GM18508 (cell line): ENCODE data around the gene BCCIP.

ENCODE experiments used
- ATAC-seq: cut with Tn5 transposase; IDR thresholded peaks from one replicate; pipeline ENCODE4 v1.9.1; 2021; ENCODE audit warnings: moderate number of reproducible peaks; ENCODE audit not compliant: insufficient read depth, unreplicated experiment

Gene BCCIP

GRCh38 chr10:125797424-125797823, 25.9 kb upstream of the BCCIP start:
- ATAC-seq, result no peak

GRCh38 chr10:125797994-125798662, 25.2 kb upstream of the BCCIP start:
- no peak for ATAC-seq

GRCh38 chr10:125799451-125800182, 23.7 kb upstream of the BCCIP start:
- ATAC-seq, result no peak

- ATAC-seq, result no peak
Measured at GRCh38 chr10:125801574-125801973, 21.8 kb upstream of the BCCIP start.

DNA sequence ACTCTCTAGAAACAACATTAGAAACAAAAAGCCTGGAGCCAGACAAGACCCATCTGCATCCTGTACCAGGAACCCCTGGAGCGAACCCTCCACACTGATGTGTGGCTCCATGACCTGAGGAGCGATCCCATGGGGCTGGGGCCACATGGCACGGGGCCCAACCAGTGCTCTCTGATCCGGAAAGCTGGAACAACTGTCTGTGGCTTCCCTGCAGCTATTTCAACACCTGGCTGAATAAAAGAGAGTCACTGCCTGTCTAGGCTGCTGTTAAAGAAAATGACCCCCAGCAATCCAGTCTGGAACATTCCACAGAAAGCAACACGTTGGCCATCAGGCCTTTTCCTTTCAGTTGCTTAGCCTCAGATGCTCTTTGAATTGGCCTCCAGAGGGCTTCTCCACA, 21.2 kb upstream of the BCCIP start:
- no peak for ATAC-seq

DNA sequence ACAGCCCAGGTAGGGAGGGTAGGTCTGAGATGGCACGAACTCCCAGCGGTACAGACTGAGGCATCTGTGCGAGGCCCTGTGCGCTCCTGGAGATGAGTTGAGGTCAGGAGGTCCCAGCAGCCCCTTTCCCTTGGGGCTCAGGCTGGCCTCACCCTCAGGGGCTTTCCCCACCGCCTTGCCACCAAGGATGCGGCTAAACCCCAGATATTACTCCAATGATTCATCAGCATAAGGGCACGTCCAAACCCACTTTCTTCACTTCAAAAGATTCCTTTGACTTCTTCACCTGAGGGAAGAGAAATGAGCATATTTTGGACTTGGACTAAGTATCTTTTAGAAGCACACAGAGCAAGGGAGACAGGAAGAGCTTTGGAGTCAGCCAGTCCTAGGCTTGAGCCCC, 20.6 kb upstream of the BCCIP start:
- ATAC-seq, result no peak

DNA sequence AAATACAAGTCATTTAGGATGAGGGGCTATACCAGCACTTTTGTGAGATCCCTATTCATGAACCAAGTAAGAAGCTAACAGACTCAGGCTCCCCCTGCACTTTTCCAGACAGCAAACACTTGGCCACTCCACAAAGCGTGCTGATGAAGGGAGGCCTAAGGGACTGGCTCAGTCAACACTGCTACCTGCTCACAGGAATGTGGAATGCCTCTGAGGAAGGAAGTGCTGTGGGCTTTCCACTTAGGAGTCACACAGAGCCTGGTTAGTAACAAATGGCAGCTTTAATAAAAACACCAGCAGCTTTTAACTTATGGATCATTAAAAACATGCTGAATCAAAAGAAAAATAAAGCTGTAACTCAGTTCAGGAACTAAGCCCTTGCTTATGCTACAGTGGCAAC, 15.3 kb upstream of the BCCIP start:
- no peak for ATAC-seq

DNA sequence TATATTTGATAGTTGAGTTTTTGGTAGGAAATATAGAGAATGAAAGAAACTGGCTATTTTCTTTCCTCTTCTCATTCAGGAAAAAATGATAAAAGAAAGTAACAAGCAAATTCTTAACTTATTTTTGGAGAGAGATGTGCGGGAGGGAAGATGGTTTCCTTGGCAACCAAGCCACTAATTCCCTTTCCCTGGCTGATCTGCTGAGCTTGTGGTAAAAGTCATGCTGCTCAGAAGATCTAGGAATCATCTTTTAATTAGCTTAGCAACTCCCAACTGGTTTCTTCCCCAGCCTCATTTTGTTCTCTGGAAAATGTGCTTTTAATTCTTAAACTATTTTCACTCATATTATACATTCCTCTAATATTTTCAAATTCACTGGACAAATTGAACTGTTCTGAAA, 12.1 kb upstream of the BCCIP start:
- ATAC-seq, result no peak

DNA sequence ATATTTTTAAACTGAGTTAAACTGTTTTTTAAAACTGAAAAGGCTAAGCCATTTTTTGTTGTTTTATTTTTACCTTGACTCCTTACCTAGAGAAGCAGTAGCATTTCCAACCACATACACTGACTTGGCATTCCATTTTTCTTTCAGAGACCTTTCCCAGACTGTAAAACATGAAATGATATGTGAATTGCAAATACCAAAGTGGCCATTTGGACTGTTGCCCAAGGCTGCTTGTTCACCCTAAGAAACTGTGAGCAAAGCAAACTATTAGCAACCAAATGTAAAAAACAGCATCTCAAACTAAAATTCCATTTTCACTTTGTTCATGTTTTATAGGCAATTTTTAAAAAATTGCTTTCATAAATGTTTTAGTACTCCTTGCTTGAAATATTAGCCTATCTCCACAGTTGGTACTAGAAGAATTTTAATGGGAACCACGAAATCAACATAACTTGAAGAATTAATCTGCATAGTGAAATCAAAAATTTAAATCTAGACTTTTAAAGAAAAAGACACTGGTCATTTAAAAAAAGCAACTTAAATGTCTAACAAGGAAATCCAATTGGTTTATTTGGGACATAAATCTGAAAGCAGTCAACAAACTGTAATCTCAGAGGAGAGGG, 11.1 kb upstream of the BCCIP start:
- no peak for ATAC-seq

DNA sequence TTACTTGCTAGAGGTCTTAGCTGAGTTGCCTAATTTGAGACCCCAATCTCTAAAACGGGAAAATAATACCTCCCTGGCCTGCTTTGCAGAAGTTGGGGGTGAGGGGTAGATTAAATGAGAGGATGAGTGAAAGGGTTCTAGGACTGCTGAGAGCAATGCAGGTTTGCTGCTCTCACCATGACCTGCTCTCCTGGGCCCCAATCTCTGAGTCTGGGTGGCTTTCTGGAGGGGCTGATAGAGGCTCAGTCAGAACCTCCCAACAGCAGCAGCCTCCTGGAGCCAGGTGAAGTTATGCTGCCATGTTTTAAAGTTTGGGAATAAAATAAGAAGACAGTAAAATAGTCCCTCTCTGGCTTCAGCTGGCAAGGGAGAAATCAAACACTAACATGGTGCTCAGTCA, 7.6 kb upstream of the BCCIP start:
- no peak for ATAC-seq

DNA sequence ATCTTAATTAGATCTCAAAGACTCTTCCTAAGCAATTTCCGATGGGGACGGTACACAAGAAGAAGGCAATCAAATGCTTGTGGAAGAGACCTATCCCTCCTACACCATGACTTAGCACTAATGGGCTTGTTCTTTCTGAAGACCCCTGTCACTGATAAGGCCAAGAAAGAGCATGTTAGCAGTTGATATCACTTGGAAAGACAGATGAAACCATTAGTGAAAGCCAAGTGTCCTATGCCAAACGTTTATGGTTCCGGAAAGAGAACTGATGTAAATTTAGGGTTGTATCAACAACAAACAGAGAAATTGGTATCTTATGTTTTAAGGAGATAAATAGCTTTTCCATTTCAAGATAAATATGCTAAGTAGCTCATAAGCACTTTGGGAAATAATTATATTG, 6.8 kb upstream of the BCCIP start:
- no peak for ATAC-seq

DNA sequence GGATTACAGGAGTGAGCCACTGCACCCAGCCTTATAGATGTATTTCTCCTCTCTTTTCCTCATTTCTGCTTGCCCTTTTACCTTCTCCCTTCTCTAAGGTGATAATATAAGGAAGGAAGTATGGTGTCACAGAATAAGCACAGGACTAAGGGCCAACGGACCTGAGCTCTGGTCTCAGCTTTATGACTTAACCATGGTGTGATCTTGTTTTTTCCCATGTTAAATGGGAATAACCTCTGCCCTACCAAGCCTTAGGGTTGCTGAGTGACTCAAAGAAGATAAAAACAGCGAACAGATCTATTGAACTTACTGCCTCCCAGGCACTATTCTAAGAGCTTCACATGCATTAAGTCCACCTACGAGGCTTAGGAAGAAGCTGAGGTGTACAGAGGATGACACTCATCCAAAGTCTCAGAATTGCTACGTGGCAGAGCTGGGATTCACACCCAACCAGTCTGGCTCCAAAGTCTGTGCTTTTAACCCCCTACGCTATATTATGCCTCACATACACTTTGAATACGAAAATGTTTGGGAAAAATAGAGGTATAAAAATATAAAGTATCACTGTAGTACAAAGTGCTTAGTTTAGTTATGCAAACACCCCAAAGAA, 5.9 kb upstream of the BCCIP start:
- no peak for ATAC-seq

- ATAC-seq, result peak; percentile 45
Measured at GRCh38 chr10:125820701-125821100, 2.6 kb upstream of the BCCIP start.

DNA sequence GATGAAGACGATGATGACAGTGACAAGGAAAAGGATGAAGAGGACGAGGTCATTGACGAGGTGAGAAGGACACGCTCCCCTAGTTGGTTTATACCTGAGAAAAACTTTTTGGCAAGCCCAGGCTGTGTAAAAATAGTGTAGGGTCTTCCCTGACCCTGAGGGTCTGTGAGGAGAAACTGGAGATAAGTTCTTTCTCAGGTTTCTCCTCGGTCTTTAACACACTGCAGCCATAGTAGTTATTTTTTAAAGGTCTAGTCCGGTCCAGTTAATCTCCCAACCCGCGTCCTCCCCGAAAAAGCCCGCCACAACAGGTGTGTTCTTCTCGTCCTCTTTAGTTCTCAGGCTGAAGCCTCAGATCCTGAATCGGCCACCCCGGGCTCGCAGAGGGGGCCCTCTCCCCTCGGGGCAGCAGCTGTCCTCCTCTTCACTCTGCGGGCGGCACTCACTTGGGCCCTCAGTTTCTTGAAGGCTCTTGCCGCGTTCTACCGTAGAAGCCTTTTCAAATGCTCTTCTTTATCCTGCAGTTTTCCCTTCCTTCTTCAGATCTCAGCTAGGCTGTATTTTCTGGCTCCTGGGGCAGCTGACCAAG, 411 bp downstream of the BCCIP start:
- no peak for ATAC-seq

- ATAC-seq, result no peak
Measured at GRCh38 chr10:125824736-125825135, 1.4 kb downstream of the BCCIP start.

GRCh38 chr10:125827133-125827532, 3.8 kb downstream of the BCCIP start:
- no peak for ATAC-seq

DNA sequence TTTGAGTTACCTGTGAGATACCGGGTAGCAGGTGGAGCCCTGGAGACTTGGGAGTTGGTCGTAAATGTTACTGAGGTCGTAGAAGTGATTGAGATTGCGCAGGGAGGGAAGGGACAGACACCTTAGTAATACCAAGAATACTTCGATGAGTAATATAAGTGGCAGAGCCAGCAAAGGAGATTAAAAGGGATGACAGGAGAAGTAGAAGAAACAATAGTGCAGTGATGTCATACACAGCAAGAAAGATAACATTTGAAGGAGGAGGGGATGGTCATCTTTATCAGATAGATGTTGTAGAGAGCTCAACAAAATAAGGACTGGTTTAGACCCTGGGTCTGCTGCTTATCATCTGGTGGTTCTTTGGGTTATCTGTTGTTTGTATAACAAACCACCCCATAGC, 5.0 kb downstream of the BCCIP start:
- no peak for ATAC-seq

- ATAC-seq, result no peak
Measured at GRCh38 chr10:125836746-125837145, 13.4 kb downstream of the BCCIP start.

DNA sequence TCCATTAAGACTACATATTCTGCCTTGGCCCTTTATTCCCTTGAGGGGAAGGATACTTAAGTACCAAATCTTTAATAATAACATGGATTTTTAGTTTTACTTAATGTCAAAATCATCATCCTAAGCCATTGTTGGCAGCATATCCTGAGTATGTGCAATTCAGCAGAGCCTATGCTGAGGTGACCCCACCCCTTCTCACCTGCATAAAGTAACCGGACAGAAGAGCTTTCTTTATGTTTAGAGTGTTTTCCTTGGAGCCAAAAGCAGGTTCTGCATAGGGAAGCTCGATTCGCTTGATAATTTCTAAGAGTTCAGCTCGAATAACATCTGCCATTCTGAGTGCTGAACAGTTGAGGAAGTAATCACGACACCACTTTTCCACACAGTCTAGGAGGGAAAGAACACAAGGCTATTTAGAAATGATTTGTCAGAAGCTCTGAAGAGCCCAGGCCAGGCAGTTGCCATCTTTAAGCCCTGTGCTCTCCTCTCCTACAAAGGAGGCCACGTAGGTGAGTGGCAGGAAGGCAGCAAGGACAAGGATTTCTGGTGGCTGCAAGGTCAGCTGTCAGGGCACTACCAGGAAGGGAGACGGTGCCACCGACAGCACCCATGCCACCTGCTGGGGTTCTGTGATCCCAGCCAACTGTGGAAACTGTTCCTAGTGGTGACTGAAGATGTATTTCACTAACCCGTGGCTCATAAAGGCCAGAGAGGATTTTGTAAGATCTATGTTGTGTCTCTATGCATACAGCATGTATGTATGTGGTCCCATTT, 15.6 kb downstream of the BCCIP start:
- no peak for ATAC-seq

DNA sequence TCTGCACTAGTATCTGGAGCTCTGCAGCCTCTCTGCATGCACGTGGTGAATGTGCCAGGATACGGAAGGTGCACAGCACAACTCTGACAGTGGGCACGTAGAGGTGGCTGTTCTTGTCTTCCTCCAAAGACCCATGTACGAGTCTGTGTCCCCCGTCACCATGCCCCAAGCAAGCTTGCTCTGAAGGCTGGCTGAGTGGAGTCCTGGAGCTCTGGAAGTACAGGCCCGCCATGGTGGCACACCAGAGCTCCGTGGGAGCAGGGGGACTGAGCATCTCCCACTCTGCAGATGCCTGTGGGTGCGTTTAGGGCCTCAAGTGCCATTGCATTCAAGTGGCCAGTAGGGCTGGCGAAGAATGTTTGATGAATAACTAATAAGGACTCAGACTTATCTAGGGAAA, 17.1 kb downstream of the BCCIP start:
- ATAC-seq, result no peak
